ENCODE results near the gene METTL8.

DNA sequence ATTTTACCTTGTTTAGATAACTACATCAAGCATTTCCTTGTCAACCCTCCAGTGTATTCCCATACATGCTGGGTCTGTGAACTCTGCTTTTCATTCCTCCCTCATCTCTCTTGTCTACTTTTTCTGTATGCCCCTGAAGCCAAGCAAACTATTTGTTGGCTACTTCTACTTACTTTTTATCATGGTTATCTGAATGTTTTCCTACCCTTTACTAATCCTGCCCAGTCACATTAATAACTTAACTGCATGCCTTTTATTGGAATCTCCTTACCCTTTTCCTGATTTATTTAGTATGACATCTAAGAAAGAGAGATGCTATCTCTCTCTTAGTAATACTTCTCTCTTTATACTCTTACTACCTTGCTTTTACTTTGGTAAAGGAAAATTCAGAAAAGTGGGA lies 17.3 kb upstream of the METTL8 start:
- TF ChIP-seq NR2C2 (CRISPR knock-in tag; IDR thresholded peaks at IDR 0.05; ENCODE audit: borderline replicate concordance) (no peak), TBL1XR1 (IDR thresholded peaks at IDR 0.05; ENCODE audit: borderline replicate concordance, low read length, partially characterized antibody) (no peak), DPF2 (CRISPR knock-in tag; IDR thresholded peaks at IDR 0.05; ENCODE audit: borderline replicate concordance, low read depth) (no peak), EZH2 (conservative IDR thresholded peaks at IDR 0.05; ENCODE audit: low read depth, low read length) (no peak), POLR2A (IDR thresholded peaks at IDR 0.05; ENCODE audit: insufficient read depth in 1 of 2, low read depth in 2 of 2, low read length in 2 of 2) (no peak)

All from HepG2 (cell line).